Measurements from ENCODE around the gene TMEM52.

DNA sequence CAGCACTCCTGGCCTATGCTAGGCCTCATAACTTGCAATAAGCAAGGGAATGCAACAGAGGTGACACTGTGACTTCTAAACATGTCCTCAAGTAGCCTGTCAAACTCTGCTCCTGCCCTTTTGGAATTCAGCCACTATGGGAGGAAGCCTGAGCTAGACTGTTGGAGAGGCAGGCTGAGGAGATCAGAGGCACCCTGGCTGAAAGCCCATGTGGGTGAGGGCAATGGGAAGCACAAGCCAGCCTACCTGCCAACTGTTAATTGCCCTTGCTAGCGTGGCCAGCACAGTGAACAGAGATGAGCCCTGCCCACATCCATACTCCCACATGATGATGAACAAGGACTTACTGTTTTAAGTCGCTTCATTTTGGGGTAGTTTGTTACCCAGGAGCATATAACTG lies 45.9 kb downstream of the TMEM52 start:
- TF ChIP-seq, protein P1, sequence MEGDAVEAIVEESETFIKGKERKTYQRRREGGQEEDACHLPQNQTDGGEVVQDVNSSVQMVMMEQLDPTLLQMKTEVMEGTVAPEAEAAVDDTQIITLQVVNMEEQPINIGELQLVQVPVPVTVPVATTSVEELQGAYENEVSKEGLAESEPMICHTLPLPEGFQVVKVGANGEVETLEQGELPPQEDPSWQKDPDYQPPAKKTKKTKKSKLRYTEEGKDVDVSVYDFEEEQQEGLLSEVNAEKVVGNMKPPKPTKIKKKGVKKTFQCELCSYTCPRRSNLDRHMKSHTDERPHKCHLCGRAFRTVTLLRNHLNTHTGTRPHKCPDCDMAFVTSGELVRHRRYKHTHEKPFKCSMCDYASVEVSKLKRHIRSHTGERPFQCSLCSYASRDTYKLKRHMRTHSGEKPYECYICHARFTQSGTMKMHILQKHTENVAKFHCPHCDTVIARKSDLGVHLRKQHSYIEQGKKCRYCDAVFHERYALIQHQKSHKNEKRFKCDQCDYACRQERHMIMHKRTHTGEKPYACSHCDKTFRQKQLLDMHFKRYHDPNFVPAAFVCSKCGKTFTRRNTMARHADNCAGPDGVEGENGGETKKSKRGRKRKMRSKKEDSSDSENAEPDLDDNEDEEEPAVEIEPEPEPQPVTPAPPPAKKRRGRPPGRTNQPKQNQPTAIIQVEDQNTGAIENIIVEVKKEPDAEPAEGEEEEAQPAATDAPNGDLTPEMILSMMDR (IDR thresholded peaks at IDR 0.05) = no peak
- TF ChIP-seq POLR2A (IDR thresholded peaks at IDR 0.05) = no peak

Data from esophagus squamous epithelium (tissue), 4 donors.